Non-pigmented ciliary epithelial cell (primary cell): Measurements from ENCODE around the gene KIAA0513.
A peak's percentile ranks its signal among the peaks of the same experiment; 100 is the strongest.
"Not testable (repeated sequence)": the region's sequence is repeated elsewhere in the genome, so short reads cannot be mapped to it uniquely, and the experiment has no call there.

Experiments used
- DNase-seq: peaks from one replicate; pipeline ENCODE4 v3.0.0-alpha.2; 2010; ENCODE audit warnings: low read depth

The KIAA0513 gene

DNA sequence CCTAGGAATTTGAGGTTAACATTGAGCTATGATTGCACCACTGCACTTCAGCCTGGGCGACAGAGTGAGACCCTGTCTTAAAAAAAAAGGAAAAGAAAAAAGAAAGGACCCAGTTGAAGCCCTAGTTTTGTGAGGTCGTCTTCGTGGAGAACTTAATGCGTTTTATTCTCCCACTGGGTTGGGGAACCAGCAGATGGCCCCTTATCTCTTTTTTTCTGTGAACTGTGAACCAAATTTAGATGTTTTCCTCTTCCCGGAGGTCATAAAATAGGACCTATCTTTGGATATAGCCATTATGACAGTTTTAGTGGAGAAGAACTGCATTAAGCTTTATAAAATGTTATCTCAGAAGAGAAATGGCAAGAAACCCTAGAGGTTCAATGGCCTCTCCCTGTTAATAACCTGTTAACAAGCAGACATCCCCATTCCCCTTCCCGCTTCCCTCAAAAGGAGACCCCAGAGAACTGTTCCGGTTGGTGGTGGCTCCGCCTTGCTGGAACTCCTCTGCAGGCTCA is 23.5 kb downstream of the KIAA0513 start:
- no peak for DNase-seq

DNA sequence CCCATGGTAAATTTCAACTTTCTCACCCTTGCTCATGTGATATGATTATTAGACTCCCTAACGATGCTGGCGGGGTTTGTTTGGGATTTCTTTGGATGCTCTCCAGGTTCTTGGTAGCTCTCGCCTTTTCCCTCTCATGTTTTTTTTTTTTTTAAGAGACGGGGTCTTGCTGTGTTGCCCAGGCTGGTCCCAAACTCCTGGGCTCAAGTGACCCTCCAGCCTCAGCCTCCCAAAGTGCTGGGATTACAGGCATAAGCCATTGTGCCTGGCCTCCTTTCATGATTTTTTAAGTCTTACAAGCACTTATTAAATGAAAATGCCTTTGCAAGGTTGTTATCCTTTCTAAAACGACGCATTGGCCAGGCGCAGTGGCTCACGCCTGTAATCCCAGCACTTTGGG is 24.1 kb downstream of the KIAA0513 start:
- no peak for DNase-seq

DNA sequence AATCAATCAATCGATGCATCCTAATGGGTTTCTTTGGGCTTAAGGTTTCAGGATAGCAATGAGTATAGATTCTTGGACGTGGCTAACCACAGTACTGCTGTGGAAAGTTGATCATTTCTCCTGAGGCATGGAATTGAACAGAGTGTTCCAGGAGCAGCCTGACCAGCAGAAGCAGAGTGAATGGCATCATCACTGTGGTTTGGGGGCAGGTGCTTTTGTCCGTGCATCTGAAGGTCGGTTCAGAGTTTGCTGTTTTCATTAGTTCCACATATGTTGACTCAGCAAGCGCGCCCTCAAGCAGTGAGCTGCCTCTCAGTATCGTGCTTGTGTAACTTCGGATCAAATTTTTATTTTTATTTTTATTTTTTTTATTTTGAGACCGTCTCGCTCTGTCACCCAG is 24.9 kb downstream of the KIAA0513 start:
- peak; percentile 18 for DNase-seq

DNA sequence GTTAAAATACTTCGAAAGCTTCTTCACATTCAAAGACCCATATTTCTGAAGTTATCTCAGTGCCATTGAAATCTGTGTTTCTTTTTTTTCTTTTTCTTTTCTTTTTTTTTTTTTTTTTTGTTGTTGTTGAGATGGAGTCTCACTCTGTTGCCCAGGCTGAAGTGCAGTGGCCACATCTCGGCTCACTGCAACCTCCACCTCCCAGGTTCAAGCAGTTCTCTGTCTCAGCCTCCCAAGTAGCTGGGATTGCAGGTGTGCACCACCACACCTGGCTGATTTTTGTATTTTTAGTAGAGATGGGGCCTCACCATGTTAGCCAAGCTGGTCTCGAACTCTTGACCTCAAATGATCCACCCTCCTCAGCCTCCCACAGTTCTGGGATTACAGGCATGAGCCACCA is 26.7 kb downstream of the KIAA0513 start:
- not testable (repeated sequence) for DNase-seq

DNA sequence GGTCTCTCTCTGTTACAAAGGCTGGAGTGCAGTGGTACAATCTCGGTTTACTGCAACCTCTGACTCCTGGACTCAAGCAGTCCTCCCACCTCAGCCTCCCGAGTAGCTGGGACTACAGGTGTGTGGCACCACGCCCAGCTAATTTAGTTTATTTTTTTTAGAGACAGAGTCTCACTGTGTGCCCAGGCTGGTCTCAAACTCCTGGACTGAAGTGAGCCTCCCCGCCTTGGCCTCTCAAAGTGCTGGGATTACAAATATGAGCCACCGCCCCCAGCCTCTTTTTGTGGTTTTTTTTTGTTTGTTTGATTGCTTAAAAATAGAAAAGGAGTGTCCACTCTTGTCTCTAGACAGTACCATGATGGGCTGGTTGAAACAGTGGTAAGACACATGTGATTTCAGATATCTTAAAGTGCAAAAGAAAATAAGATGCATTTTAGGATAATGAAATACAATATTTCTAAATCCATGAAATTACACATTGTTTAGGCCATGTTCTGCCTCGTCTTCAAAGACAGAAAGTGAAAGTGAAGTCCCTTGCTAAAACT is 27.4 kb downstream of the KIAA0513 start:
- DNase-seq: no peak

DNA sequence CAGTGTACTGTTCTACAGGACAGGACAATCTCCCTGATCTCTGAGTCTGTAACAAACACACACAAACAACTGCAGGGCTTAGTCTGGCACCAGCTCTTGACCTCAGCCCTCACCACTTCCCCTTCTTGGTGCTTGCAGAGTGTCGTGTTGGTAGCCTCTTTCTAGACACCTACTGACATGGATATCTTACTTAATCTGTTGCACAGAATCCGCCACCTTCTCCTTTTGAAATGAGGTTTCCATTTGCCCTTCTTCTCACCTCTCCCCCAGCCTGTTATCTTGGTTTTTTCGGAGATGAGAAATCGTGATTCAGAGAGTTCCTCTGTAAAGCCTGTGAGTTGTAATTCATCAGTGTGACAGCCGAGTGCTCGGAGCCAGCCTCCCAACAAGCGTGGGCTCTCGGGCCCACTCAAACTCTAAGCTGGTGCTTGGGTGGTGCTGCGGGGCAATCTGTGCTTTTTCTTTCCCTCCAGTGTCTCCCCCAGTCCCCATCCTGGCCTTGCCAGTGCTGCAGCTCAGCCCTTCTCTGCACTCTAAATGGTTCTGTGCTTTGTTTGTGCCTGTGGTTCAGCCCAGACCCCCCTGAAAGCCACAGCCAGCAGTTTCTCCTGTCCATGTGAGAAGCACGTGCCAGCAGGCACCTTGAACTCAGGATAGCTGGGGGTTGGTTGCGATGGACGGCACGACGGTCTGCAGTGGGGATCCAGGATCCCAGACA is 28.1 kb downstream of the KIAA0513 start:
- DNase-seq: peak; percentile 37

DNA sequence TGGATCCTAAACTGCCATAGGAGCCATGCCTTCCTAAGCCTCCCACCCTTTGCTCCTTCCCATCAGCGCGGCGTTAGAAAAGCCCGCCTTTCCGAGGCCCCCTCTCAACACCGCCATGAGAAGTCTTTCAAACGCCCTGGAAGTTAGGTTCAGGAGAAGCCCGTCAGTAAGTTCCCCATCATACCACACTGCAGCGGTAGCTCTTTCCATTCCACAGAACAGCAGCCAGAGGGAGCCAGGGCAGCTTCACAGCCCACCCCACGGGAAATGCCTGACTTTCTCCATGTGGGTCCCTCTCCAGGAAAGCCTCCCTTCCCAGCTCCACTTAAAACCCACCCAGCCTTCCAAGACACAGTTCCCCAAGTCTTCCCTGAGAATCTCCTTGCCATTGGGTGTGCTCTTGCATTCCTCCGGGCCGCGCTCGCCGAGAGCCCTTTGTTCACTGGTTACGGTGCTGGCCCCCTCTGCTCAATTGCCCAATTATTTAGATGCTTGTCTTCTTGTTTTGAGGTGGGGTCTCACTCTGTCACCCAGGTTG is 28.7 kb downstream of the KIAA0513 start:
- DNase-seq: no peak

DNA sequence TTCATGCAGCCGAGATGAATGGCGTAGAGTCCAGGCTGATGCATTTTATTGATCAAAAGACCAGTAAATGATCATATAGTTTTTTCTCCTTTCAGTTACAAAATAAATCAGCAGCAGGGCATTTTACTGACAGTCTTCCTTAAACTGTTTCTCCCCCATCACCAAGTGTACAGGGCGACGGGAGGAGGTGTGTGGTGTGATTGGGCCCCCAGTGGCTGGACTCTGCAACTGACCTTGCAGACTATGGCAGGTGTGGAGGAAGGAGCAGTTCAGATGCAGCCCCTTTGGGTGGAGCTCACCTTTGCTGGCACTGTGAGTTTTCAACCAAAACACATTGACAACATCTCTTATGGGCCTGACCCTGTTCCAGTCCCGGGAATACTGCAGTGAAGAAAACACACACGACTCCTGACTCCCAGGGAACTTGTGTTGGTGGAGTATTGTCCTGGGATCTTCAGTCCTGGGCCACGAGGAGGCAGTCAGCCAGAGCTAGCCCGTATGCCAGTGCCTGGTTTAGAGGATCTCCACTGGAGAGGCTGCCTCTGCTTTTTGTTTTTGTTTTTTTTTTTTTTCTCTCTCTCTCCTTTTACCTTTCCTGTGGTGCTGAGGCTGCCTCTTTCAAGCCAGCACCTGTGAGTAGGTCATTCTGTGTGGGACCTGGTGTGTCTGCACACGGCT is 29.8 kb downstream of the KIAA0513 start:
- no peak for DNase-seq

DNA sequence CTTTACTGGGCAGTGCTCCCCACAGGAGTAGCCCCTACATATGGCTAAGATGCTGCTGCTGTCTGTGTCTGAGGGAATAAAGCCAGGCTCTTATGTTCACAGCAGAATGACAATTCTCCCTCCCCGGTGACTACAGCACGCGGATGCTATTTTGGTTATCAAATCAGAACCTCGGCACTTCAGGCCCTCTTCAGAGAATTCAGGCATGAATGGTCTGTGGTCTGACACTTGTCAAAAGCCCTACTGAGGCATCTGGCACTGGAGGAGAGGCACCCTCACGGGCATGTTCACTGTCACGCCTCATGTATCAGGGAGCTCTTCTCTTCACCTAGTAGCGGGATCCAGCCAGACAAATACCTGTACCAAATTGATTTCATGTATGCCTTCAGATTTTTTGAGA is 30.4 kb downstream of the KIAA0513 start:
- DNase-seq: no peak

DNA sequence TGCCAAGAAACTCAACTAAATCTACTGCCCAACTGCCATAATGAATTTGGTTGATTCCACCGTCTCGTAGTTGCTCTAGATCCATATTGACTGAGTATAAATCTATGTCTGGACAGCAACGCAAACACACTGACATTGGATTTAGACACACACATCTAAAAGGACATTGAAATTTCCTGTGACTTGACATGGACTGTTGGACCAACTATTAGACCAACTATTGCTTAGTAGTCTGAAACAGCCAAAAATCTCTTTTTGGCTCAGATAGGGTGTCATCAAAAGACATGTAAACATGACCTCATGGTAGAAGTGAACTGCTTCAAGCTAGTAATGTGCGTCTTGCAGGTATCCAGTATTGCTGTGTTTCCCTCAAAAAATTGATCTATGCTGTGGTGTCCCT is 31.3 kb downstream of the KIAA0513 start:
- DNase-seq: no peak

DNA sequence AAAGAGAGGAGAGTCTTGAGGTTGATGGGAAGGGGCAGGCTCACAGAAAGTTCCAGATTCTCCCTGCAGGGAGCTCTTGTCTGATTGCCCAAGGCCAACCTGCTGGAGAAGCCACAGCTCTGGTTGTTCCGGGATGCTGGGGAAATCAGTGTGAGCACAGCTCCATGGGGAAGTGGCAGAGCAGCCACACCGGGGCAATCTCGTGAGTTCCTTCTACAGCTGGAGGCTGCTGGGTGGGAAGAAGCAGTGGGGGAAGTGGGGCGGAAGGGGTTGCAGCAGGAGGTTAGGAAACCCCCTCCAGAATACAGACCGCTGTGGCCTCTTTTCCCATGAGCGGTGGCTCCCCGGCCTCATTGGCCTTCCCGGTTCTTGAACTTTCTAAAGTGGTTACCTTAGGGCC is 34.0 kb downstream of the KIAA0513 start:
- no peak for DNase-seq

DNA sequence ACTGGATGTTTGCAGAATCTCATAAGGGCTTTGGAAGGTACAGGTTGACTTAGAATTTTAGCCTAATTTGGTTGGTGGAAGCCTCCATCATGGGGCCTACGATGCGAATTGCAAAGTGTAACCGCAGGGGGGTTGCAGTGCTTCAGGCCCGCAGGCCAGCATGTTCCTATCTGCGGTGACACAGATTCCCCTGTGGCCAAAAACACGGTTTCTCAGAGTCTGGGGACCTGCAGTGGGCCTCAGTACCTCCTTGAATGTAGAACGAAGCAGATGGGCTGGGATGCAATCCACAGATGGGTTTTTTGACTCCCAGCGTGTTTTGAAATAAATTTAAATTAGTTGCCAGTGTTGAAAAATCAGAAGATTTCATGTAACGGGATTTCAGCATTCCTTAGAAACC is 34.7 kb downstream of the KIAA0513 start:
- DNase-seq: no peak

DNA sequence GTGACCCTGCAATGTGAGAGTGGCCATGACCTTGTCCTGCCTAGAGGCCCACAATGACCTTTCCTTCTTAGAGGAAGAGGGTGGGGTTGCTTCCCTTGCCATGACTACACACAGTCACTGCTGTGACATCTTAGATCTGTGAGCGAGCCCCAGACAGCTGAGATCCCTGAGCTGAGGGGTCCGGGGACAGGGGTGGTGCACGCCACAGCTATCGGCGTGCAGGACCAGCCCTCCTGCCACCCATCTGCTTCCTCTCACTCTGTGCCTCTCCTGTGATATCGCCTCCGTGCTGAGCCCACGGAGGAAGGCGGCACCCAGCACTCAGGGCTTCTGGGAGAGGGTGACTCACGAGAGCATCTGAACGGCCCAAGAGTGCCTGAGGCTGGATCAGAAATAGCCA is 35.2 kb downstream of the KIAA0513 start:
- no peak for DNase-seq

DNA sequence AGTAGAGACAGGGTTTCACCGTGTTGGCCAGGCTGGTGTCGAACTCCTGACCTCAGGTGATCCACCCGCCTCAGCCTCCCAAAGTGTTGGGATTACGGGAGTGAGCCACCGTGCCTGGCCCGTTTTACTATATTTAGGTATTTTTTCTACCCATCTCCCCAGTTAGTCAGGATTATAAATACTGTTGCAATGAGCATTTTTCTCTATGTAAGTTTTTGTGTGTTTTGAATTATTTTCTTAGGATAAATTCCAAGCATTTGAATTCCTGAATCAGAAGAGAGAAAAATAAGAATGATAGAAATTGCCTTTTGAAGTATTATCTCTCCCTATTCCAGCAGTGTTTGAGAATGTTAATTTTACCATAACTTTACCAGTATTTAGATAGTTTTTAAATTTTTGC is 36.6 kb downstream of the KIAA0513 start:
- DNase-seq: no peak

DNA sequence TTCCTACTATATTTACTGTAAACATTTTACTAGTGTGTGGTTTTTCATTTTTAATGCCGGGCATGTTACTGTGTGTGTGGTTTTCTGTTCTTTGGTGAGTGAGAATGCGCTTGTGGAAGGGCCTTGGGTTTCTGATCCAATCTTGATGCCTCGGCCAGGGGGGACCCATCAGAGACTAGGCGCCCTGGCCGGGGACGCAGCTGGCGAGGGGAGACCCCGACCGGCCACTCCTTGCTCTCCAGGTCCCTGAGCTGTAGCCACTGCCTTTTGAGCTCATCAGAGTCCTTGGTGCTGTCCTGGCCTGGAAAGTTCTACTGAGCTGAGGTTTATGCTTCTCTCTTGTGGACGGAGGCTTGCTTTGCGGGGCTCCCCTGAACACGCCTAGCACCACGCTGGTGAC is 37.5 kb downstream of the KIAA0513 start:
- DNase-seq: no peak

DNA sequence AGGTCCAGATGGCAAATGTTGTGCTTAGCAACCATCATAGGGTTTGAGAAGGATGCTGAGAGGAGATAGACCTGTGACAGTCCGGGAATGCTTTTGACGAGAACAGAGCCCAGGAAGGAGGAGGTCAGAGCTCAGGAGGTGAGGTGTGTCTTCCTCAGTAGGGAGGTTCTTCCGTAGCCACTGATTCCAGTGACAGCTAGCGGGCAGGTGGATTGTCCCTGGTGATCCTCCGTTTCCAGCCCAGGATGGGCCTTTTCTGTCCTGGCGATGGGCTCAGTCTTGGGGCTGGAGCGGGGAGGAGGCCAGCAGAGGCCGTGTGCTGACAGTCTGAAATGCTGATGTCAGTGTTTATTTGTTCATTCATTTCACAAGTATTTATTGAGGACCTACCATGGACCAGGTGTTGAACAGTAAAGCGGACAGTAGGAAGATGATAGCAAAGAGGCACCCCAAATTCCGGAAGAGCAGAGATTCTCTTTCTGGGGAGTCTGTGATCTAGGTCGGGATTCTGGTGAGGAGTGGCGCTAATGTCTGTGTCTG is 38.8 kb downstream of the KIAA0513 start:
- no peak for DNase-seq

DNA sequence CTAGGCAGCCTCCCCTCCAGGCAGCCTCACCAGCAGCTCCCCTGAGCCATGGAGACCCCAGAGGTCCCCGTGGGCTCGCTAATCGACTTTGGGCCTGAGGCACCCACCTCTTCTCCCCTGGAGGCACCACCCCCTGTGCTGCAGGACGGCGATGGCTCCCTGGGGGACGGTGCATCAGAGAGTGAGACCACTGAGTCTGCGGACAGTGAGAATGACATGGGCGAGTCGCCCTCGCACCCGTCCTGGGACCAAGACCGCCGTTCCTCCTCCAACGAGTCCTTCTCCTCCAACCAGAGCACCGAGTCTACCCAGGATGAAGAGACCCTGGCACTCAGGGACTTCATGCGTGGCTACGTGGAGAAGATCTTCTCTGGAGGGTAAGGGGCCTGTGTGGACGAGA is 39.4 kb downstream of the KIAA0513 start:
- DNase-seq: no peak

DNA sequence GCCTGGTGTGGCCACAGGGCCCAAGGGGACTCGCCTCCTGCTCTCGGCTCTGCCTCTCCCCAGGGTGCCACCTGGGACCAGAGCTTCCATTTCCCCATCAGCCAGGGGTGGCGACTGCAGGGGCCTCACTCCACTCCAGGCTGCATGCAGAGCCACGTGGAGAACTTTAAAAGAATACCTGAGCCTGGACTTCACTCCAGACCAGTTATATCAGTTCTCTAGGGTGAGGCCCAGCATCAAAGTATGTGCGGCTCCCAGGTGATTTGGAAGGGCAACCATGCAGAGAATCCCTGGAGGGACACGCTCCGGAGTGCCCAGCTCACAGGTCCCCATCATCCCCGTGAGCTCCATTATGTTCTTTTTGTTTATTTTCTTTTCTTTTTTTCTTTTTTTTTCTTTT is 39.8 kb downstream of the KIAA0513 start:
- no peak for DNase-seq

DNA sequence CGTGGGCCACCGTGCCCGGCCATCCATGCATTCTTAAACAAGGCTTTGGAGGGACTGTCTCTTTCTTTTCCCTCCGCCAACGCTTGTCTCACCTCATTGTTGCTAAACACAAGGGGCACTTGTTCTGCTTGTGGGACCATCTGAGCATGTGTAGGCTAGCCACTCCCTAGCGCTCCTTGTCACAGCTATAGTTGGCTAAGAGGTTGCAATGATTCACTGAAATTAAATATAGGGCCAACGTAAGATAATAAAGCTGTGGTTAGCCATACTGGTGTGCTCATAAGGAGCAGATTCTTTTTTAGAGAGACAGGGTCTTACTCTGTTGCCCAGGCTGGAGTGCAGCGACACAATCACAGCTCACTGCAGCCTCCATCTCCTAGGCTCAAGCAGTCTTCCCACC is 41.2 kb downstream of the KIAA0513 start:
- DNase-seq: no peak

DNA sequence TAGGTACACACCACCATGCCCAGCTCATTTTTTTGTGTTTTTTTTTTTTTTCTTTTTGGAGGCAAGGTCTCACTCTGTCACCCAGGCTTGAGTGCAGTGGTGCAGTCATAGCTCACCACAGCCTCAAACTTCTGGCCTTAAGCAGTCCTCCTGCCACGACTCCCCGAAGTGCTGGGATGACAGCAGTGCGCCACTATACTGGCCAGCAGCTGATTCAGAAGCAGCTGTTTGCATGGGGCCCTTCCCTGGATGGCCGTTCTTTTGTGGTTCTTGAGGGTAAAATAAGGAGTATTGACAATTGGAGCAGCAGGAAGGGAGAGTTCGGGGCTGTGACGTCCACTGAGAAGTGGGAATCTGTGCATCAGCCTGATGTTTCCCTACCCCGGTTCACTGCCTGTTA is 41.6 kb downstream of the KIAA0513 start:
- no peak for DNase-seq

DNA sequence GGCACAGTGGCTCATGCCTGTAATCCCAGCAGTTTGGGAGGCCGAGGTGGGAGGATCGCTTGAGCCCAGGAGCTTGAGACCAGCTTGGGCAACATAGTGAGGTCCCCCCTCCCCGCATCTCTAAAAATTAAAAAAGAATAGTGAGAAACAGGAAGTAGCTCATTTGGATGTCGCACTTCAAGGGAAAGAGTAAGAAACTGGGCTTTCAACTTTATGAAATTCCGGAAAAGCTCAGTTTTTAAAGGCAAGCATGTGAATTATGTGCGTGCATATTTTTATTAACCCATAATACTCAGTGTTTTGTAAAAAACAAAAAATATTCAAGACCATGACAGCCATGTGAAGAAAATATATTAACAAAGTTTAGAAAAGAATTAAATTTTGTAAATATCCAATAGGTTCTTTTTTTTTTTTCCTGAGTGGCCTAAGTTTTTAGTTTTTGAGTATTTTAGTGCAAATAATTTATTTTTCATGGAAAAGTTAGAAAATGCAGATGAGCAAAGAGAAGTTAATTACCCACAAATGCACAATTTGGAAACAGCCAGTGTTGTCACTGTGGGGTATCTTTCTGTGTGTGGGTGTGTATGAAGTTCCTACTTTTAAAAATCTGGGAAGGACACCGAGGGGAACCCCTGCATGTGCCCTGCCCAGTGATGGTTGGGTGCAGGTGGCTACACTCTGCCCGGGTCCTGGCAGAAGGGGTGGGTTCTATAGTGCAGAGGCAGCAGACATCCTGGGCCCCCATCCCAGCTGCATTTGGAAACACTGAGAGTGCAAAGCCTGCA is 44.7 kb downstream of the KIAA0513 start:
- no peak for DNase-seq

DNA sequence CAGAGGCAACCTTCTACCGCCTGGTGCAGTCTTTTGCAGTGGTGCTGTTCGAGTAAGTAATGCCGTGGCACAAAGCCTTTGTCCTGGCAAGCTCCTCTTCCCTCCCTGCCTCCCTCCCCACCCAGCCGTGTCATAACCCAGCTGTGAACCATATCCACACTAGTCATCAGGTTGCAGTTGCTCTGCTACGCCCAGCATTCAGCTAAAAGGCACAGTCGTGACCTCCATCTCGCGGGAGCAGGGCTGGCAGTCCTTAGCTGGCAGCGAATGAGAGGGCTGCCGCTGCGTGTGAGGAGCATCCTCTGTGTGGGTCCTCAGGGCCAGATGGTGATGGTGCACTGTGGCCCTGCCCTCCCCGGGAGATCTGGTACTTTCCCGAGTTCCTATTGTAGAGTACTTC is 45.4 kb downstream of the KIAA0513 start:
- DNase-seq: no peak
